Thoracic aorta (tissue), 2 donors: ENCODE measurements around the gene NFE2L1. TPM values are rescaled to one million over a fixed set of nuclear protein-coding genes. Genes with fewer than 3 reads are reported as not detected.
"Not testable (repeated sequence)": the region's sequence is repeated elsewhere in the genome, so short reads cannot be mapped to it uniquely, and the experiment has no call there.

Experiments
- ATAC-seq: fragments of 150-250 bp; one replicate; pipeline ENCODE4 v1.8.0; 2017; ENCODE audit warnings: low read depth; ENCODE audit not compliant: insufficient number of reproducible peaks, low FRiP score
- DNase-seq: peaks from one replicate; pipeline ENCODE4 v3.0.0-alpha.2; 2020; ENCODE audit warnings: low spot score
- H3K27ac ChIP-seq, 2 donors: fragments of 200-600 bp; sonication (generic); 1 replicate in 1 of 2; 2 replicates in 1 of 2; pipeline ENCODE4 v1.5.1; 2016; ENCODE audit warnings: mild to moderate bottlenecking in 2 of 2, moderate library complexity in 2 of 2
- H3K27me3 ChIP-seq: fragments of 200-600 bp; sonication (generic); replicated peaks from 2 replicates; pipeline ENCODE4 v1.6.0; 2016; ENCODE audit warnings: mild to moderate bottlenecking; ENCODE audit not compliant: insufficient read depth
- H3K36me3 ChIP-seq: fragments of 200-600 bp; sonication (generic); one replicate; pipeline ENCODE4 v1.5.1; 2016
- H3K4me1 ChIP-seq, 2 donors: fragments of 200-600 bp; sonication (generic); 1 replicate in 1 of 2; 2 replicates in 1 of 2; pipeline versions ENCODE4 v1.5.1 to v1.6.0; 2016; ENCODE audit warnings: low read depth in 2 of 2, mild to moderate bottlenecking in 1 of 2; ENCODE audit not compliant: control insufficient read depth in 1 of 2
- H3K4me3 ChIP-seq: fragments of 200-600 bp; sonication (generic); 2 replicates; pipeline ENCODE4 v1.5.1; 2016; ENCODE audit warnings: mild to moderate bottlenecking
- H3K9me3 ChIP-seq: fragments of 200-600 bp; sonication (generic); 2 replicates; pipeline ENCODE4 v1.5.1; 2016
- CTCF ChIP-seq: fragments of 200-600 bp; sonication (generic); IDR thresholded peaks from one replicate; pipeline ENCODE4 v1.5.1; 2019; ENCODE audit warnings: antibody characterized with exemption
- total RNA-seq, 2 donors: library from RNA; depleted of rRNA; stranded (reverse); fragments of >200 nt; gene quantifications; one replicate each; pipeline versions ENCODE4 v1.1.0 to v1.2.3, GENCODE V29; 2016

Gene NFE2L1, protein sequence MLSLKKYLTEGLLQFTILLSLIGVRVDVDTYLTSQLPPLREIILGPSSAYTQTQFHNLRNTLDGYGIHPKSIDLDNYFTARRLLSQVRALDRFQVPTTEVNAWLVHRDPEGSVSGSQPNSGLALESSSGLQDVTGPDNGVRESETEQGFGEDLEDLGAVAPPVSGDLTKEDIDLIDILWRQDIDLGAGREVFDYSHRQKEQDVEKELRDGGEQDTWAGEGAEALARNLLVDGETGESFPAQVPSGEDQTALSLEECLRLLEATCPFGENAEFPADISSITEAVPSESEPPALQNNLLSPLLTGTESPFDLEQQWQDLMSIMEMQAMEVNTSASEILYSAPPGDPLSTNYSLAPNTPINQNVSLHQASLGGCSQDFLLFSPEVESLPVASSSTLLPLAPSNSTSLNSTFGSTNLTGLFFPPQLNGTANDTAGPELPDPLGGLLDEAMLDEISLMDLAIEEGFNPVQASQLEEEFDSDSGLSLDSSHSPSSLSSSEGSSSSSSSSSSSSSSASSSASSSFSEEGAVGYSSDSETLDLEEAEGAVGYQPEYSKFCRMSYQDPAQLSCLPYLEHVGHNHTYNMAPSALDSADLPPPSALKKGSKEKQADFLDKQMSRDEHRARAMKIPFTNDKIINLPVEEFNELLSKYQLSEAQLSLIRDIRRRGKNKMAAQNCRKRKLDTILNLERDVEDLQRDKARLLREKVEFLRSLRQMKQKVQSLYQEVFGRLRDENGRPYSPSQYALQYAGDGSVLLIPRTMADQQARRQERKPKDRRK
- 100 to 1,000 TPM; 131 to 155 TPM for total RNA-seq

DNA sequence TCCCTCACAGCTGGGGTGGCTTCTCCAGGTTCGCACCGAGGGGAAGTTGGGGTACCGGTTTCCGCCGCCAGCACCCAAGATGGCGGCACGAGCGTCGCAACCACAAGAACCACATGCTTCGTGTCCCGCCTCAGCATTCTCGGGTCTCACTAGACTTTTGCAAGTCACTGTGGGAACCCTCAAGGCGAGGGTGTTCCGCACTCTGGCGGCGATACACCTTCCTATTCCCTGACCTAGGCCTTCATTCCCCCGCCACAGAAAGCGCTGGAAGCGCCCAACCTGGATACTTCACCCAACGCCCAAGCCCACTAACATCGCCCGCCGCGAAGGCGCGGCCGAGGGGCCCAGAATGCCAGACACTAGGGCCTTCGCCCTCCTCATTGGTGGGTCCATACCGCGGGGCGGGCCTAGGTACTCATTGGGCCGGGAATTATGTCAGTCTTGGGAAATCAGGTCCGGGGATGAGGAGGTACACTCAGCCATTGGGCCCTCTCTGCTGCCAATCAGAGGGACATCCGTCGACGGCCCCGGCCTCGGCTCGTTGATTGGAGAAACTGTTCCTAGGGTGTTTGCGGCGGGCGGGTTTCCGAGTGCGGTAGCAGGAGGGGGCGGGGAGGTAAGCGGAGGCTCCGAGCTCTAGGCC is at the start of gene NFE2L1:
TSS of gene NFE2L1 (plus strand) at position 619 of the 643 bp plus-strand sequence. CDS start 2,760 bp downstream, outside the sequence.
- peak; percentile 99 for DNase-seq
- no peaks in the 10 kb centered on the region for H3K36me3 ChIP-seq
- peak within 1 kb of the TSS; percentile 88 for H3K4me3 ChIP-seq
- ATAC-seq = peak; percentile 92
- peaks cover 39 to 51% of the 10 kb centered on the region in 2 donors for H3K4me1 ChIP-seq
- H3K9me3 ChIP-seq = no peaks in the 10 kb centered on the region
- no peak for TF ChIP-seq CTCF
- no peaks in the 10 kb centered on the region for H3K27me3 ChIP-seq
- H3K27ac ChIP-seq = peak within 1 kb of the TSS; percentile 93 to 95

- no peaks in the 10 kb centered on the region for H3K27me3 ChIP-seq
- H3K4me1 ChIP-seq = peaks cover 0 to 8% of the 10 kb centered on the region in 2 donors
- ATAC-seq = no peak
- H3K4me3 ChIP-seq = no peak overlapping the region
- TF ChIP-seq CTCF = no peak
- no peaks in the 10 kb centered on the region for H3K9me3 ChIP-seq
- DNase-seq = no peak
- H3K36me3 ChIP-seq = no peaks in the 10 kb centered on the region
- no peak overlapping the region for H3K27ac ChIP-seq
These were observed 48.6 kb upstream of the NFE2L1 start for GRCh38 chr17:47999582-47999981.

GRCh38 chr17:48001197-48001596 is 47.0 kb upstream of the NFE2L1 start:
- H3K36me3 ChIP-seq = no peaks in the 10 kb centered on the region
- H3K27me3 ChIP-seq = no peaks in the 10 kb centered on the region
- H3K9me3 ChIP-seq = no peaks in the 10 kb centered on the region
- H3K4me3 ChIP-seq = no peak overlapping the region
- TF ChIP-seq CTCF = no peak
- DNase-seq (no peak), ATAC-seq (no peak)
- H3K27ac ChIP-seq = no peak overlapping the region
- peaks cover 0 to 8% of the 10 kb centered on the region in 2 donors for H3K4me1 ChIP-seq

DNA sequence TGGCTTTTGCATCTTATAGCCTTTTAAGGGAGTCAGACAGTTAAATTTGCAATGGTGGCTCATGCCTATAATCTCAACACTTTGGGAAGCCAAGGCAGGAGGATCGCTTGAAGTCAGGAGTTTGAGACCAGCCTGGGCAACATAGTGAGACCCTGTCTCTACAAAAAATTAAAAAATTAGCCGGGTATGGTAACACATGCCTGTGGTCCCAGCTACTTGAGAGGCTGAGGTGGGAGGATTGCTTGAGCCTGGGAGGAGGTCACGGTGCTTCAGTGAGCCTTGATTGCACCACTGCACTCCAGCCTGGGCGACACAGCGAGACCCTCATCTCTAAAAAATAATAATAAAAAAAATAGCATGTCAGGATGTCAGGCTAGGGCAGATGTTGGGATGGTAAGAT is 46.5 kb upstream of the NFE2L1 start:
- not testable (repeated sequence) for H3K9me3 ChIP-seq, H3K27me3 ChIP-seq, H3K4me1 ChIP-seq, H3K4me3 ChIP-seq, H3K27ac ChIP-seq, ATAC-seq, DNase-seq, H3K36me3 ChIP-seq

DNA sequence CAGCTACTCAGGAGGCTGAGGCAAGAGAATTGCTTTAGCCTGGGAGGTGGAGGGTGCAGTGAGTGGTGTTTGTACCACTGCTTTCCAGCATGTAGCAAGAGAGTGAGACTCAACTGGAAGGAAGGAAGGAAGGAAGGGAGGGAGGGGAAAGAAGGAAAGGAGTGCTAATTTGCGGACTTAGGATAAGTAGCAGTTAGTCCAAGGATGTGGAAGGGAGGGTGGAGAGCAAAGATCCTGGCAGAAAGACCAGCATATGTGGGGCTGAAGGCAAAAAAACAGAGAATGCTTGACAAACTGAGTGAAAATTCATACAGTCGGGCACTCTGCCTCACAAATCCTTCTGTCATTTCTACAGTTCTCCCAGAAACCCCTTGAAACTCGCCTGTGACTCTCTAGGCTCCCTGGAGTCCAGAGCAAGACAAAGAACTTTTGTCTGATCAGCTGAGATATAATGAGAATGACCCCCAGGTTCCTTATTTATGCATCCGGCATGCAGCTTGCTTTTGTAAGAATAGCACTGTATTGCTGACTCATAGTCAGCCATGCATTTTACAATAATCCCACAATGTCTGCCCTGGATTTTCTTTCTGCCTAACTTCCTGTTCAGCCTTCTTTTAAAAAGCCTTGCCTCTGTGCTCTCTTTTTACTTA is 45.8 kb upstream of the NFE2L1 start:
- Histone ChIP-seq H3K27me3 (no peaks in the 10 kb centered on the region), H3K9me3 (no peaks in the 10 kb centered on the region), H3K27ac (peak overlapping the region in 1 of 2 donors; percentile 37), H3K36me3 (no peaks in the 10 kb centered on the region), H3K4me3 (no peak overlapping the region), H3K4me1 (peaks cover 0 to 8% of the 10 kb centered on the region in 2 donors)
- no peak for TF ChIP-seq CTCF
- ATAC-seq (no peak), DNase-seq (no peak)
